GM21786 (cell line): Measurements from ENCODE around the gene HOXA7.

Experiments
- ATAC-seq: cut with Tn5 transposase; IDR thresholded peaks from one replicate; pipeline ENCODE4 v1.9.1; 2021; ENCODE audit not compliant: unreplicated experiment

The HOXA7 gene

GRCh38 chr7:27148756-27149641 is 7.5 kb downstream of the HOXA7 start:
- no peak for ATAC-seq

GRCh38 chr7:27148031-27148755 is 8.3 kb downstream of the HOXA7 start:
- ATAC-seq, result no peak

- ATAC-seq, result no peak
These were observed 9.1 kb downstream of the HOXA7 start, which contains the start of gene HOXA6 for GRCh38 chr7:27147199-27148030. Gene HOXA6, minus strand, starts transcription at chr7:27147774. Its CDS starts 25 bp downstream, at chr7:27147749.

- ATAC-seq, result no peak
These were observed 9.8 kb downstream of the HOXA7 start for GRCh38 chr7:27146491-27147198.

DNA sequence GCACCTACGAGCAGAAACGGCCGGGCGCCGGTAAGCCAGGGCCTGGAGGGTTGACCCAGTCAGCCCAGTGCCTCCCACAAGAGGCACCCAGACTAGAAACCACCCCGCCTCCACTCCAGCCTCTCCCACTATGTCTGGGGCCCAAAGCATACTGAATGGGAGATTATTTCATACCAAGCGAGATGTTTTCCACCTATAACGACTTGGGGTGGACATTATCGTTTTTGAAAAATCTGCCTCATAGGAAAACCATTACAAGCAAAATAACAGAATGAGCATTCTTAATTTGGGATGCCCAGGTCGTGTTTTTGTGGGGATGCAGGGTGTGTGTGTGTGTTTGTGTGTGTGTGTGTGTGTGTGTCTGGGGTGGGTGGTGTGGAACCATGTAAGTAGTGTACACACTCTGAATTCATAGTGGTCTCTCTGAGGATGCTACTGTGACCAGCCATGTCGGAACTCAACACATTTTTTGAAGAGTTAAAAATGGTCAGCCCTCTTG is 10.5 kb downstream of the HOXA7 start:
- ATAC-seq, result no peak

GRCh38 chr7:27145165-27145913 is 11.1 kb downstream of the HOXA7 start:
- ATAC-seq, result no peak

GRCh38 chr7:27144781-27145164 is 11.7 kb downstream of the HOXA7 start:
- ATAC-seq, result no peak

GRCh38 chr7:27143950-27144780 is 12.3 kb downstream of the HOXA7 start:
- no peak for ATAC-seq

DNA sequence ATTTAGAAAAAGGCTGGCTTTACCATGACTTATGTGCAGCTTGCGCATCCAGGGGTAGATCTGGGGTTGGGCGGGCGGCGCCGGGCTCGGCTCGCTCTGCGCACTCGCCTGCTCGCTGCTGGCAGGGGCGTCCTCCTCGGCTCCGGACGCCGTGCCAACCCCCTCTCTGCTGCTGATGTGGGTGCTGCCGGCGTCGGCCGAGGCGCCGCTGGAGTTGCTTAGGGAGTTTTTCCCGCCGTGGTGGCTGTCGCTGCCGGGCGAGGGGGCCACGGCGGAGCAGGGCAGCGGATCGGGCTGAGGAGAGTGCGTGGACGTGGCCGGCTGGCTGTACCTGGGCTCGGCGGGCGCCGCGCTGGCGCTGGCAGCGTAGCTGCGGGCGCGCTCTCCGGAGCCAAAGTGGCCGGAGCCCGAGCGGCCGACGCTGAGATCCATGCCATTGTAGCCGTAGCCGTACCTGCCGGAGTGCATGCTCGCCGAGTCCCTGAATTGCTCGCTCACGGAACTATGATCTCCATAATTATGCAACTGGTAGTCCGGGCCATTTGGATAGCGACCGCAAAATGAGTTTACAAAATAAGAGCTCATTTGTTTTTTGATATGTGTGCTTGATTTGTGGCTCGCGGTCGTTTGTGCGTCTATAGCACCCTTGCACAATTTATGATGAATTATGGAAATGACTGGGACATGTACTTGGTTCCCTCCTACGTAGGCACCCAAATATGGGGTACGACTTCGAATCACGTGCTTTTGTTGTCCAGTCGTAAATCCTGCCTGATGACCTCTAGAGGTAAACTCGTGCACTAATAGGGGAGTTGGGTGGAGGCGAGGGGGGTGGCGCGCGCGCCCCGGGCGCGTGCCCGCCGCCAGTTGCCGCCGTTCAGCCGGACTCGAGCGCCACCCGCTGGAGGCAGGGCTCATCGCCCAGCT is 13.2 kb downstream of the HOXA7 start, which contains the start of gene HOXA5:
Gene HOXA5, minus strand, starts transcription at position 659 of the 927 bp plus-strand sequence. Its CDS starts 74 bp downstream, at position 585.
- no peak for ATAC-seq

DNA sequence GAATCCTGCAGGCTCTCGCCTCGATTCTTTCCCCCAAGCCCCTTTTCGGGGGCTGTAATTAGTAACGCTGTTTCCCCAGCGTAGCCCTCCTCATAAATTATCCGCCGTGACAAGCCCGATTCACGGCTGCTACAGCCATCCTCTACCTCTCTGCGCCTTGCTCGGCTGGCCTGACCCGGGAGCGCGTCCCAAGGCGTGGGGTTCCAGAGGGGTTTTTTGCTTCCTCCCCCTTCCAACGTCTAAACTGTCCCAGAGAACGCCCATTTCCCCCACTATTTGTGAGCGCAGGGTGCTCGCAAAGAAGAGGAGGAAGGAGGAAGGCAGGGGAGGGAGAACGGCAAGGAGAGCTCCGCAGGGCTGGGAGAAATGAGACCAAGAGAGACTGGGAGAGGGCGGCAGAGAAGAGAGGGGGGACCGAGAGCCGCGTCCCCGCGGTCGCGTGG is 13.9 kb downstream of the HOXA7 start:
- no peak for ATAC-seq

DNA sequence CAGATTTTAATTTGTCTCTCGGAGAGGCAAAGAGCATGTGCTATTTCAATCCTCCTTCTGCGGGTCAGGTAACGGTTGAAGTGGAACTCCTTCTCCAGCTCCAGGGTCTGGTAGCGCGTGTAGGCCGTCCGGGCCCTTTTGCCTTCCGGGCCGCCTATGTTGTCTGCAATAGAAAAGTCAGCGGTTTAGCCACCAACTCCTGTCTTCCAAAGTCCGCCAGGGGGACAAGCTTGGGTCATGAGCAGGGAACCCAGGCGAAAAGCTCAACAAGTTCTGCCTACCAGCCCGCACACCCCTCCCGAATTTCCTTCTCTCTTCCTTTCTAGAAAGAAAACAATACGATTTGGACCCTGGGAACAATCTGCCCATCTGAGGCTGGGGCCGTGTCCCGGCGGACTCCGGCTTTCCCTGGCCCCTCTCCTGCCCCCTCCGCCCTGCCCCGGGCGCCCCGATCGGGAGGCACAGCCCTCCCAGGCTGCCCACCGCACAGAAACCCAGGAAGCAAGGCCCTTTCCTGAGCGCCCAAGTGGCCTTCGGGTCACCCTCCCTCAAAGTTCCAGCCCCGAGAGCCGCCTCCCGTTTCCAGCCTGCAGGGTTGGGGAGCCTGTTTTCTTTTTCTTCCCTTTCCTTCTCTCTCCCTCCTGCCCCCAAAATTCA is 14.4 kb downstream of the HOXA7 start:
- no peak for ATAC-seq

DNA sequence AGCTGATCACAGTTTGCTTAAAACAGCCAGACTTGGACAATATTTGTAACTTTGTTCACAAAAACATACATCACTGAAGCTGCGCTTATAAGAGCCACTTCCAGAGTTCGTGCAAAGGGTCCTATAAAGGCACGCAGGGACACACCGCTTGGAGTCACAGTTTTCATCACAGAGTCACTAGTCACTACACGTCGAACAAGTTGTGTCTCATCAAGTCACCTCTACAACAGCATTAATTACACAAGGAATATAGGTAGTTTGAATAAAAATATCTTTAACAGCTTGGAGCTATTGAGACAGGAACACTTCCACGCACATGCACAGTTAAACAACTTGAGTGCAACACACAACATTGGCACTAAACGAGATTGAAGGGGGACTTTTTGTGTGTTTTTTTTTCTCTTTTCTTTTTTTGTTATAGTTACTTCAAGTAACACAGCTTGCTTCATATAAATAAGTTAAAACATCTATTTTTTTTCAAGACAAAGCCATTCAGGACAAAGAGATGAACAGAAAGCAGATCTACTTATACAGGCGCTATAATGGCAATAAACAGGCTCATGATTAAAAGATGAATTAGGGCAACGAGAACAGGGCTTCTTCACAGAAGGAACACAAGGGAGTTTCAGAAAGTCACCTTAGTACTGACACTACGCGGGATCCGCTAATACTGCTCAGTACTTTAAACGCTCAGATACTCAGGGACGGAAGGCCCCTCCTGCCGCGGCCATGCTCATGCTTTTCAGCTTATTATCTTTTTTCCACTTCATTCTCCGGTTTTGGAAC is 15.1 kb downstream of the HOXA7 start:
- no peak for ATAC-seq

DNA sequence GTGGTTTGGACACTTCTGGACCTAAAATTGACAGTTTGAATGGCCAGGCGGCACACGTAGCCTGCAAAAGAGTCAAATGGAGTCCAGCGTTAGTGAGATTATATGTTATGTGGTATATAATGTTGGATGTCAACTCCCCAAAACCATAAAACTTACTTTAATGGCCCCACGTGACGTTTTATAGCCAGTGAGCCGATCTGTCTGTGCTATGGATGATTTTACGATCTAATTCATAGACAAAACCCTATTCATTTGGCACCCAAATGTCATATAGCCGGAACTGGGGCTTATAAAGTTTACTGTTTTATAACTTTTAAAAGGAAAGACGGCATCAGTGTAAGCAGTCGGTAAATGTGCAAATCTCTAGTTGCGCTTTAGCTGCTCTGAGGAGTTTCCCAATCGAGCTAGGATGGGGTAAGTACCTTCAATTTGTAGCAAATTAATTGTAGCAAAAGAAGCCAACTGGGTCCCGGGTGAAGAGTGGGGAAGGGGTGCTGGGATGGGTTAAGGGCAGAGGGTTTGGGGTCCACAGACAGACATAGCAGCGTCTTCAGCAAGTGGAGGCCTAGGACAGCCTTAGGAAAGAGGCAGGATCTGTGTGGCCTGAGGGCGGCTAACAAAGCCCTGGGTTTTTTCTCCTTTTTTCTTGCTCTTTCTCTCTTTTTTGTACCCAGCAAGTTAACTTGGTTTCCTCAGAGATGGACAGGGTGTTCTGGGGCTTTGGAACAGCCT is 16.2 kb downstream of the HOXA7 start:
- ATAC-seq, result no peak

- ATAC-seq, result no peak
These were observed 16.9 kb downstream of the HOXA7 start for GRCh38 chr7:27139334-27140125.

- no peak for ATAC-seq
These were observed 17.5 kb downstream of the HOXA7 start for GRCh38 chr7:27138985-27139333.
